Fibroblast of lung (primary cell): Measurements from ENCODE around the gene LBR. TPM values are rescaled to one million over a fixed set of nuclear protein-coding genes. Genes with fewer than 3 reads are reported as not detected.

Experiments used
- DNase-seq, 2 donors: peaks; one replicate each; pipeline versions ENCODE4 v3.0.0 to v3.0.0-alpha.2; 2010; ENCODE audit warnings: low read depth in 2 of 2
- H2AFZ ChIP-seq: 2 replicates; pipeline ENCODE4 v1.5.1; 2012; ENCODE audit warnings: low read length, control low read depth, inconsistent platforms
- H3K27ac ChIP-seq: 2 replicates; pipeline ENCODE4 v1.5.1; 2011; ENCODE audit warnings: low read length, control low read depth; ENCODE audit not compliant: insufficient read depth
- H3K27me3 ChIP-seq: 2 replicates; pipeline ENCODE4 v1.5.1; 2011; ENCODE audit warnings: mild to moderate bottlenecking, low read length; ENCODE audit not compliant: control insufficient read depth, insufficient read depth
- H3K36me3 ChIP-seq: 2 replicates; pipeline ENCODE4 v1.5.1; 2011; ENCODE audit warnings: low read length; ENCODE audit not compliant: control insufficient read depth, insufficient read depth
- H3K4me1 ChIP-seq: 2 replicates; pipeline ENCODE4 v1.5.1; 2011; ENCODE audit warnings: low read length; ENCODE audit not compliant: control insufficient read depth, insufficient read depth; ENCODE audit errors: extremely low read depth
- H3K4me2 ChIP-seq: 2 replicates; pipeline ENCODE4 v1.5.1; 2011; ENCODE audit warnings: low read length, control low read depth; ENCODE audit not compliant: insufficient read depth; ENCODE audit errors: extremely low read depth
- H3K4me3 ChIP-seq, 4 experiments: fragments of 200-600 bp in 1 of 4; sonication (generic) in 1 of 4; replicated peaks in 1 of 4; 2 replicates each; pipeline ENCODE4 v1.5.1; 2011 to 2016; ENCODE audit warnings: low read length in 4 of 4, low read depth in 3 of 4, mild to moderate bottlenecking in 3 of 4, control low read depth in 2 of 4, inconsistent platforms in 1 of 4, mixed read lengths in 1 of 4; ENCODE audit not compliant: insufficient read depth in 1 of 4; ENCODE audit errors: control extremely low read depth in 1 of 4
- H3K79me2 ChIP-seq: 2 replicates; pipeline ENCODE4 v1.5.1; 2012; ENCODE audit warnings: mild to moderate bottlenecking, low read length, inconsistent platforms; ENCODE audit not compliant: control insufficient read depth, insufficient read depth
- H3K9ac ChIP-seq: 2 replicates; pipeline ENCODE4 v1.5.1; 2011; ENCODE audit warnings: mild to moderate bottlenecking, low read length, control low read depth; ENCODE audit not compliant: insufficient read depth
- H3K9me3 ChIP-seq: 2 replicates; pipeline ENCODE4 v1.5.1; 2012; ENCODE audit warnings: low read depth, low read length; ENCODE audit not compliant: control insufficient read depth, insufficient read depth
- H4K20me1 ChIP-seq: 2 replicates; pipeline ENCODE4 v1.5.1; 2011; ENCODE audit warnings: low read length; ENCODE audit not compliant: control insufficient read depth, insufficient read depth; ENCODE audit errors: extremely low read depth
- CTCF ChIP-seq, 2 donors: IDR thresholded peaks in 1 of 2; conservative IDR thresholded peaks in 1 of 2; 1 replicate in 1 of 2; 2 replicates in 1 of 2; pipeline ENCODE4 v1.5.1; 2011 to 2012; ENCODE audit warnings: low read length in 2 of 2, control low read depth in 1 of 2, inconsistent platforms in 1 of 2, low read depth in 1 of 2, mild to moderate bottlenecking in 1 of 2
- EZH2 ChIP-seq: IDR thresholded peaks from 2 replicates; pipeline ENCODE4 v1.5.1; 2012; ENCODE audit warnings: low read length, control low read depth, mild to moderate bottlenecking; ENCODE audit errors: missing control alignments
- polyA plus RNA-seq, 2 donors: library from polyadenylated mRNA; depleted of rRNA in 1 of 2; stranded (reverse) in 1 of 2; unstranded in 1 of 2; fragments of >200 nt; gene quantifications; 2 replicates each; pipeline ENCODE4 v1.2.1, GENCODE V29; 2011 to 2012; ENCODE audit warnings: missing spikeins in 1 of 2
- total RNA-seq: library from RNA; depleted of rRNA; stranded (reverse); fragments of >200 nt; gene quantifications from 2 replicates; pipeline ENCODE4 v1.2.1, GENCODE V29; 2014

Gene LBR
- total and polyA plus RNA-seq, 2 donors (not counting 1 experiment from before 2014, with no cell fraction given) = 33.9 to 34.1 TPM

DNA sequence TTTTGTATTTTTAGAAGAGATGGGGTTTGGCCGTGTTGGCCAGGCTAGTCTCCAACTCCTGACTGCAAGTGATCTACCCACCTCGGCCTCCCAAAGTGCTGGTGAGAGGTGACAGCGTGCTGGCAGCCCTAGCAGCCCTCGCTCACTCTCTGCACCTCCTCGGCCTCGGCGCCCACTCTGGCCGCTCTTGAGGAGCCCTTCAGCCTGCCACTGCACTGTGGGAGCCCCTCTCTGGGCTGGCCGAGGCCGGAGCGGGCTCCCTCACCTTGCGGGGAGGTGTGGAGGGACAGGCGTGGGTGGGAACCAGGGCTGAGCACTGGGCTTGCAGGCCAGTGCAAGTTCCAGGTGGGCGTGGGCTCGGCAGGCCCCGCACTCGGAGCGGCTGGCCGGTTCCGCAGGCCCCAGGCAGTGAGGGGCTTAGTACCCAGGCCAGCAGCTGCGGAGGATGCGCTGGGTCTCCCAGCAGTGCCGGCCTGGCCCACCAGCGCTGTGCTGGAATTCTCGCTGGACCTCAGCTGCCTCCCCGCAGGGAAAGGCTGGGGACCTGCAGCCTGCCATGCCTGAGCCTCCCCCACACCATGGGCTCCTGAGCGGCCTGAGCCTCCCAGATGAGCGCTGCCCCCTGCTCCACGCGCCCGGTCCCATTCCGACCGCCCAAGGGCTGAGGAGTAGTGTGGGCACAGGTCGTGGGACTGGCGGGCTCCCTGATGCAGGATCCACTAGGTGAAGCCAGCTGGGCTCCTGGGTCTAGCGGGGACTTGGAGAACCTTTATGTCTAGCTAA is 3.4 kb upstream of the LBR start:
- H3K36me3 ChIP-seq = no peaks in the 10 kb centered on the region
- H3K4me3 ChIP-seq = no peak overlapping the region
- no peak overlapping the region for H3K27ac ChIP-seq
- H3K27me3 ChIP-seq = peaks cover 2% of the 10 kb centered on the region
- H3K79me2 ChIP-seq = peaks cover 16% of the 10 kb centered on the region
- H3K9me3 ChIP-seq = no peaks in the 10 kb centered on the region
- no peaks in the 10 kb centered on the region for H3K4me1 ChIP-seq
- H4K20me1 ChIP-seq = no peaks in the 10 kb centered on the region
- no peak overlapping the region for H3K9ac ChIP-seq
- no peak for DNase-seq
- no peak overlapping the region for H2AFZ ChIP-seq
- TF ChIP-seq EZH2 (no peak), CTCF (conservative IDR thresholded peaks at IDR 0.05 in 1 of 2, IDR thresholded peaks at IDR 0.05 in 1 of 2; ENCODE audit: low read depth in 1 of 2, low read length in 2 of 2) (no peak)
- no peak overlapping the region for H3K4me2 ChIP-seq

DNA sequence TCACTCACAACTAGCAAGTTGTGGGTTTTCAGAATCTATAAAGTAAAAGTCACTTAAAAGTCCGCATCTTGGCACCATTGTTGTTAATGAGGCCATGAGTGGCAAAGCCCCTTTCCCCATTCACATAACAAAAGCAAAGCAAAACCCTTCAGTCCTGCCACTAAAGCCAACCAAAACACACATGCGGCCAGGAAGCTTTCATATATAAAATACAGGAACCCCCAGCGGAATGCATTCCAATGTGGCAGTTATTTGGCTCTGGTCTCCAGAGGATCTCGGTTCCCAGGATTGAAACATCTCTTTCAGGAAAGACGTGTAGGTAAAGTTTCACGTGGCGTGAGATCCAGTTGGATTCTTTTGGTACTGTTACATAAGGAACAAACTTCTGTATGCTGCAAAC is 2.5 kb upstream of the LBR start:
- Histone ChIP-seq H3K4me1 (peaks cover 5% of the 10 kb centered on the region), H3K79me2 (peaks cover 26% of the 10 kb centered on the region), H3K36me3 (no peaks in the 10 kb centered on the region), H3K27ac (no peak overlapping the region), H3K4me2 (no peak overlapping the region), H4K20me1 (no peaks in the 10 kb centered on the region), H2AFZ (no peak overlapping the region), H3K9ac (no peak overlapping the region), H3K27me3 (no peaks in the 10 kb centered on the region), H3K4me3 (no peak overlapping the region), H3K9me3 (no peaks in the 10 kb centered on the region)
- DNase-seq = no peak
- TF ChIP-seq CTCF (conservative IDR thresholded peaks at IDR 0.05 in 1 of 2, IDR thresholded peaks at IDR 0.05 in 1 of 2; ENCODE audit: low read depth in 1 of 2, low read length in 2 of 2) (no peak), EZH2 (no peak)

DNA sequence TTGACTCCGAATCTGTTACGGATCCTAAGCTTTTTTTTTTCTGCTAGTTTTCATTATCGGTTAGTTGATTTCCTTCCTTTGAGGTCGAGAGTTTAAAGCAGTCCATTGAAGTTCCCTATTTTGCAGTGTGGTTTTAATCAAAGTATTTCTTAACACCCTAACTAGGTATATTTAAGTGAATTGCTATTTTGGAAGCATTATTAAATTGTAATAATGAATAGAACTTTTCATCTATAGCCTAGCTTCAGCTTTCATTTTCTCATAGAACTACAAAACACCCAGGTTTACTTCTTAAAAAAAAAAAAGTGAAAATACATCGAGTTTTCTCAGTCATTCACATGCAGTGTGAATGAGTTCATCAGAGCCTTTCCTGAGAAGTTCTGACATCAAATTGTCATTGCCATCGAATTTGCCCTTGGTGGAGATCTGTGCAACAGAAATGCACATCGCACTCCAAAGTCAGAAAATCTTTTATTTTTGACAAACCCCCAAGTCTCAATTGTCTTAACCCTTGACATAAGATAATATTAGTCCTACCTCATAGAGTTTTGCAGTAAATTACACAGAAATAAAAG is 1.1 kb upstream of the LBR start:
- no peaks in the 10 kb centered on the region for H4K20me1 ChIP-seq
- H3K79me2 ChIP-seq = peaks cover 39% of the 10 kb centered on the region
- H3K27ac ChIP-seq = peak overlapping the region; percentile 85
- H2AFZ ChIP-seq = peak overlapping the region; percentile 67
- no peak overlapping the region for H3K9ac ChIP-seq
- H3K27me3 ChIP-seq = no peaks in the 10 kb centered on the region
- no peak for DNase-seq
- no peaks in the 10 kb centered on the region for H3K9me3 ChIP-seq
- TF ChIP-seq CTCF (conservative IDR thresholded peaks at IDR 0.05 in 1 of 2, IDR thresholded peaks at IDR 0.05 in 1 of 2; ENCODE audit: low read depth in 1 of 2, low read length in 2 of 2) (no peak), EZH2 (no peak)
- H3K36me3 ChIP-seq = no peaks in the 10 kb centered on the region
- peaks cover 10% of the 10 kb centered on the region for H3K4me1 ChIP-seq
- peak overlapping the region; percentile 83 to 93 (median 88) for H3K4me3 ChIP-seq
- peak overlapping the region; percentile 26 for H3K4me2 ChIP-seq
